Lung (tissue), 12 donors: ENCODE results near the gene TBC1D4. TPM values are rescaled to one million over a fixed set of nuclear protein-coding genes. Genes with fewer than 3 reads are reported as not detected.

Source experiments
- ATAC-seq: fragments of 200-7000 bp; cut with Tn5 transposase; one replicate; pipeline ENCODE4 v1.9.1; 2020; ENCODE audit warnings: moderate number of reproducible peaks; ENCODE audit not compliant: insufficient read depth, low FRiP score
- DNase-seq, 3 donors: peaks; one replicate each; pipeline ENCODE4 v3.0.0-alpha.2; 2013 to 2017
- H3K27ac ChIP-seq, 2 donors: one replicate each; pipeline ENCODE4 v1.5.1; 2013; ENCODE audit warnings: mild to moderate bottlenecking in 2 of 2, moderate library complexity in 2 of 2, control low read depth in 1 of 2, inconsistent platforms in 1 of 2, low read depth in 1 of 2, low read length in 1 of 2
- H3K27me3 ChIP-seq, 3 donors: one replicate each; pipeline ENCODE4 v1.5.1; 2013; ENCODE audit warnings: low read length in 2 of 3; ENCODE audit not compliant: control insufficient read depth in 3 of 3, insufficient read depth in 3 of 3
- H3K36me3 ChIP-seq, 4 donors: one replicate each; pipeline ENCODE4 v1.5.1; 2013; ENCODE audit warnings: low read length in 4 of 4, mild to moderate bottlenecking in 1 of 4, moderate library complexity in 1 of 4; ENCODE audit not compliant: control insufficient read depth in 4 of 4, insufficient read depth in 4 of 4
- H3K4me1 ChIP-seq, 5 donors: one replicate each; pipeline ENCODE4 v1.5.1; 2013; ENCODE audit warnings: low read length in 5 of 5, mild to moderate bottlenecking in 2 of 5, moderate library complexity in 1 of 5; ENCODE audit not compliant: control insufficient read depth in 5 of 5, insufficient read depth in 5 of 5
- H3K4me3 ChIP-seq: one replicate; pipeline ENCODE4 v1.5.1; 2013; ENCODE audit warnings: mild to moderate bottlenecking, control low read depth, moderate library complexity
- H3K9ac ChIP-seq, 2 donors: one replicate each; pipeline ENCODE4 v1.5.1; 2013; ENCODE audit warnings: low read length in 2 of 2, control low read depth in 1 of 2; ENCODE audit not compliant: insufficient read depth in 1 of 2
- H3K9me3 ChIP-seq, 4 donors: one replicate each; pipeline ENCODE4 v1.5.1; 2013; ENCODE audit warnings: low read length in 3 of 4, mild to moderate bottlenecking in 1 of 4, moderate library complexity in 1 of 4; ENCODE audit not compliant: control insufficient read depth in 4 of 4, insufficient read depth in 3 of 4
- WGBS, 2 donors: extraction: QIAGEN DNeasy Blood & Tissue Kit; methylation state at CpG; one replicate each; pipeline ENCODE4 v1.1.7; 2013; 5-methylcytosine and 5-hydroxymethylcytosine counted together
- polyA plus RNA-seq, 2 donors: library from polyadenylated mRNA; stranded (reverse); fragments of 200-250 nt; gene quantifications; one replicate each; pipeline ENCODE4 v1.2.1, GENCODE V29; 2013
- total RNA-seq, 2 donors: library from RNA; depleted of rRNA in 1 of 2; stranded (reverse); fragments of >200 nt in 1 of 2; gene quantifications; one replicate each; pipeline ENCODE4 v1.2.1, GENCODE V29; 2014 to 2021
- TF ChIP-seq, protein P1 (sequence below): IDR thresholded peaks from 2 replicates; pipeline ENCODE4 v1.5.1; 2012; ENCODE audit warnings: mild to moderate bottlenecking; ENCODE audit errors: control extremely low read depth, extremely low read depth
- donor health status: control.
- donor health status: control.
- donor health status: Bipolar disorder and iron deficiency.
- donor health status: healthy.
- donor health status: DM: yes; HTN: yes; CAD: no.

TBC1D4 gene
- total and polyA plus RNA-seq, 4 donors: 4.3 to 26.4 (median 14.0) TPM

DNA sequence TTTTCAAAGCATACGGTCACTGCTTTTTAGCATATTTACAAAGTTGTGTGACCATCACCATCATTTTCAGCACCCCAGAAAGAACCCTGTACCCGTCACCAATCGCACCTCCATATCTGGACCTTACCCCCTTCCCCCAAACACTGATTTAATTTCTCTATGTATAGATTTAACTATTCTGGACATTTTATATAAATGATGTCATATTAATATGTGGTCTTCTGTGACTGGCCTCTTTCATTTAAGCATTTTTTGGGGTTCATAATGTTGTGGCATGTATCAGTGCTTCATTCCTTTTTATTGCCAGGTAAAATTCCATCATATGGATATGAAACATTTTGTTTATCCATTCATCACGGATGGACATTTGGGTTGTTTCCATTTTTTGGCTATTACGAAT is 74.0 kb downstream of the TBC1D4 start:
- Histone ChIP-seq H3K36me3 (peaks cover 0 to 1% (median 0%) of the 10 kb centered on the region in 4 donors), H3K9me3 (no peaks in the 10 kb centered on the region), H3K4me3 (no peak overlapping the region), H3K27me3 (no peaks in the 10 kb centered on the region), H3K27ac (no peak overlapping the region), H3K4me1 (peaks cover 0 to 18% (median 8%) of the 10 kb centered on the region in 5 donors), H3K9ac (no peak overlapping the region)
- ATAC-seq (no peak), DNase-seq (no peak)
- WGBS, 2 donors: 93 to 98% methylated on average over 5 of the region's 5 CpGs
- TF ChIP-seq, protein P1, sequence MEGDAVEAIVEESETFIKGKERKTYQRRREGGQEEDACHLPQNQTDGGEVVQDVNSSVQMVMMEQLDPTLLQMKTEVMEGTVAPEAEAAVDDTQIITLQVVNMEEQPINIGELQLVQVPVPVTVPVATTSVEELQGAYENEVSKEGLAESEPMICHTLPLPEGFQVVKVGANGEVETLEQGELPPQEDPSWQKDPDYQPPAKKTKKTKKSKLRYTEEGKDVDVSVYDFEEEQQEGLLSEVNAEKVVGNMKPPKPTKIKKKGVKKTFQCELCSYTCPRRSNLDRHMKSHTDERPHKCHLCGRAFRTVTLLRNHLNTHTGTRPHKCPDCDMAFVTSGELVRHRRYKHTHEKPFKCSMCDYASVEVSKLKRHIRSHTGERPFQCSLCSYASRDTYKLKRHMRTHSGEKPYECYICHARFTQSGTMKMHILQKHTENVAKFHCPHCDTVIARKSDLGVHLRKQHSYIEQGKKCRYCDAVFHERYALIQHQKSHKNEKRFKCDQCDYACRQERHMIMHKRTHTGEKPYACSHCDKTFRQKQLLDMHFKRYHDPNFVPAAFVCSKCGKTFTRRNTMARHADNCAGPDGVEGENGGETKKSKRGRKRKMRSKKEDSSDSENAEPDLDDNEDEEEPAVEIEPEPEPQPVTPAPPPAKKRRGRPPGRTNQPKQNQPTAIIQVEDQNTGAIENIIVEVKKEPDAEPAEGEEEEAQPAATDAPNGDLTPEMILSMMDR: no peak

DNA sequence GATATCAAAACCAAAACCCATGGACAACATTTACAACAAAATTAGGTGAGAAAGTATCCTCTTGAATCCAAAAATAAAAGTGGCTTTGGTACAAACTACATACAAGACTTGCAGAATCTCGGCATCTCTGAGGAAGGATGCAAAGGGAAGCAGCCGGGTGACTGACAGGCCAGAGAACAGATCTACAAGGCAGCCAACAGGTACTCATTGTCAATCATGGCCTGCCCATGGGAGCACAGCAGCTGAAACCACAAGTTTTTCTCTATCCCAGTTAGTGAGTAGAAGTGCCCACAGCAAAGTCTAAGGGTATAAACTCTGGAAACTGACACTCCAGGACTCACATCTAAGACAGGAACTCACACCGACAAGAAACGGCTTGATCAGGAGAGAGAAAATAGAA is 74.5 kb downstream of the TBC1D4 start:
- WGBS, 2 donors: 91 to 92% methylated on average over 4 of the region's 4 CpGs
- no peak for ATAC-seq
- TF ChIP-seq, protein P1: no peak

DNA sequence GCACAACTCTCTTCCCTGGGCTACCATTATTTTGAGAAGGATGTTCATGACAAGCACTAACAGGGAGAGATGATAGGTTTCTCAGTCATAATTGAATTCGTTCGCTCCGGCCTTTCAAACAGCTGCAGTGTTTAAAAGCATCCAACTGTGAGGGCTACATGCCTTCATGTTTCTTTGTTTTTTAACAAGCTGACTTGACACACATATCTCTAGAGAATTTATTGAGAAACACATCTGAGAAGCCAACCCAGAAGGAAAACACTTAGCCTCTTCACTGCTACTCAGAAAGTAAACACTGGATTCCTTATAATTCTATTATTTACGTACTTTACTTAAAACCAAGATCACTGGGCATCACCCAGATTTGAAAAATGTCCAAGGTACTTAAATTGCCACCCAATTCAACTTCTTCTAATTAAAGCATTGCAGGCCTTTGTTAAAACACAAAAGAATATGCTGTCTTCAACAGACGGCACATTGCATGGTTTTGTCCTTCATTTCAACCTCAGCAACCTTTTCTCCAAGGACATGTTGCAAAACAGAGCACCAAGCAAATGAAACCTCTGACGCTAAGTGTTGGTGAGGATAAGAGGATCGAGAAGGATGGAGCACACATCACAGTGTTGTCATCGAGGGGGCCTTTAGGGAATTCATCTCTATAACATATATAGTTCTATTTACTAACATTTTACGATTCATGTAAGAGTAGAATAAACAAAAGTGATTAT is 75.8 kb downstream of the TBC1D4 start:
- H3K36me3 ChIP-seq: peaks cover 0 to 1% (median 0%) of the 10 kb centered on the region in 4 donors
- H3K27me3 ChIP-seq: no peaks in the 10 kb centered on the region
- DNase-seq (peak in 2 of 3 donors; percentile 55 to 72), ATAC-seq (no peak)
- H3K4me3 ChIP-seq: no peak overlapping the region
- peaks cover 0 to 21% (median 11%) of the 10 kb centered on the region in 5 donors for H3K4me1 ChIP-seq
- no peak overlapping the region for H3K9ac ChIP-seq
- TF ChIP-seq, protein P1: no peak
- 64 to 76% methylated on average over 9 of the region's 9 CpGs for WGBS, 2 donors
- peak overlapping the region in 1 of 2 donors; percentile 68 for H3K27ac ChIP-seq
- H3K9me3 ChIP-seq: no peaks in the 10 kb centered on the region

More for the DNA sequence above, 74.5 kb downstream of the TBC1D4 start:
- H3K27me3 ChIP-seq: no peaks in the 10 kb centered on the region
- H3K27ac ChIP-seq: peak overlapping the region in 1 of 2 donors; percentile 23
- DNase-seq: no peak
- H3K4me3 ChIP-seq: no peak overlapping the region
- no peaks in the 10 kb centered on the region for H3K9me3 ChIP-seq
- H3K36me3 ChIP-seq: peaks cover 0 to 1% (median 0%) of the 10 kb centered on the region in 4 donors
- H3K9ac ChIP-seq: no peak overlapping the region
- peaks cover 0 to 18% (median 11%) of the 10 kb centered on the region in 5 donors for H3K4me1 ChIP-seq
